ENCODE measurements around the gene GARIN1A.

- TF ChIP-seq, protein P1, sequence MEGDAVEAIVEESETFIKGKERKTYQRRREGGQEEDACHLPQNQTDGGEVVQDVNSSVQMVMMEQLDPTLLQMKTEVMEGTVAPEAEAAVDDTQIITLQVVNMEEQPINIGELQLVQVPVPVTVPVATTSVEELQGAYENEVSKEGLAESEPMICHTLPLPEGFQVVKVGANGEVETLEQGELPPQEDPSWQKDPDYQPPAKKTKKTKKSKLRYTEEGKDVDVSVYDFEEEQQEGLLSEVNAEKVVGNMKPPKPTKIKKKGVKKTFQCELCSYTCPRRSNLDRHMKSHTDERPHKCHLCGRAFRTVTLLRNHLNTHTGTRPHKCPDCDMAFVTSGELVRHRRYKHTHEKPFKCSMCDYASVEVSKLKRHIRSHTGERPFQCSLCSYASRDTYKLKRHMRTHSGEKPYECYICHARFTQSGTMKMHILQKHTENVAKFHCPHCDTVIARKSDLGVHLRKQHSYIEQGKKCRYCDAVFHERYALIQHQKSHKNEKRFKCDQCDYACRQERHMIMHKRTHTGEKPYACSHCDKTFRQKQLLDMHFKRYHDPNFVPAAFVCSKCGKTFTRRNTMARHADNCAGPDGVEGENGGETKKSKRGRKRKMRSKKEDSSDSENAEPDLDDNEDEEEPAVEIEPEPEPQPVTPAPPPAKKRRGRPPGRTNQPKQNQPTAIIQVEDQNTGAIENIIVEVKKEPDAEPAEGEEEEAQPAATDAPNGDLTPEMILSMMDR (IDR thresholded peaks at IDR 0.05), result no peak
- no peak for TF ChIP-seq POLR2A (IDR thresholded peaks at IDR 0.05)
- TF ChIP-seq POLR2AphosphoS5 (IDR thresholded peaks at IDR 0.05), result no peak
These were observed 19.1 kb downstream of the GARIN1A start for GRCh38 chr7:128691227-128691626.

All from breast epithelium (tissue), 3 donors.